CD4-positive, CD25-positive, alpha-beta regulatory T cell (primary cell): Measurements from ENCODE around the gene KRT39. TPM values are rescaled to one million over a fixed set of nuclear protein-coding genes. Genes with fewer than 3 reads are reported as not detected.

Experiments used
- ATAC-seq, 2 donors: fragments of 150-1000 bp; cut with Tn5 transposase; one replicate each; pipeline ENCODE4 v1.10.0; 2021; ENCODE audit warnings: low read depth in 2 of 2, moderate number of reproducible peaks in 2 of 2, moderate library complexity in 1 of 2
- DNase-seq, 3 donors: peaks; one replicate each; pipeline versions ENCODE4 v3.0.0 to v3.0.0-alpha.2; 2012 to 2022; ENCODE audit warnings: mixed read lengths in 1 of 3
- H3K27ac ChIP-seq: one replicate; pipeline ENCODE4 v1.7.0; 2013; ENCODE audit warnings: mild to moderate bottlenecking, low read length; ENCODE audit not compliant: insufficient read depth, poor library complexity, severe bottlenecking
- H3K27me3 ChIP-seq: one replicate; pipeline ENCODE4 v1.7.0; 2013; ENCODE audit warnings: low read length; ENCODE audit not compliant: control insufficient read depth, insufficient read depth
- H3K36me3 ChIP-seq: one replicate; pipeline ENCODE4 v1.7.0; 2013; ENCODE audit warnings: mild to moderate bottlenecking, low read length, moderate library complexity; ENCODE audit not compliant: control insufficient read depth, insufficient read depth
- H3K4me1 ChIP-seq: 2 replicates; pipeline ENCODE4 v1.7.0; 2013; ENCODE audit warnings: mild to moderate bottlenecking, low read length; ENCODE audit not compliant: insufficient read depth, control insufficient read depth, poor library complexity, severe bottlenecking
- H3K4me3 ChIP-seq: one replicate; pipeline ENCODE4 v1.7.0; 2013; ENCODE audit warnings: low read depth, mild to moderate bottlenecking, low read length, moderate library complexity
- H3K9me3 ChIP-seq, 2 experiments: 1 replicate in 1 of 2; 2 replicates in 1 of 2; pipeline ENCODE4 v1.7.0; 2013; ENCODE audit warnings: low read length in 2 of 2, mild to moderate bottlenecking in 1 of 2, moderate library complexity in 1 of 2; ENCODE audit not compliant: control insufficient read depth in 2 of 2
- H3K27ac Mint-ChIP-seq, 3 donors: one replicate each; pipeline ENCODE4 v1.8.0; 2020 to 2022; ENCODE audit warnings: mild to moderate bottlenecking in 3 of 3, mixed read lengths in 3 of 3, moderate library complexity in 2 of 3
- H3K27me3 Mint-ChIP-seq: one replicate; pipeline ENCODE4 v1.8.0; 2022; ENCODE audit warnings: mild to moderate bottlenecking, mixed read lengths
- H3K36me3 Mint-ChIP-seq: one replicate; pipeline ENCODE4 v1.8.0; 2020; ENCODE audit warnings: mixed read lengths
- H3K4me1 Mint-ChIP-seq, 4 donors: one replicate each; pipeline ENCODE4 v1.8.0; 2020 to 2022; ENCODE audit warnings: mixed read lengths in 4 of 4, mild to moderate bottlenecking in 1 of 4
- H3K4me3 Mint-ChIP-seq, 4 donors: one replicate each; pipeline ENCODE4 v1.8.0; 2020 to 2022; ENCODE audit warnings: mild to moderate bottlenecking in 4 of 4, mixed read lengths in 4 of 4, moderate library complexity in 3 of 4
- H3K9me3 Mint-ChIP-seq, 7 donors: one replicate each; pipeline ENCODE4 v1.8.0; 2020 to 2022; ENCODE audit warnings: mixed read lengths in 7 of 7, mild to moderate bottlenecking in 3 of 7, moderate library complexity in 2 of 7
- polyA plus RNA-seq, 4 donors: library from polyadenylated mRNA; unstranded; fragments of 300-500 nt; fragmentation: Illumina TruSeq; gene quantifications; one replicate each; pipeline ENCODE4 v1.2.3, GENCODE V29; 2021
- total RNA-seq: library from RNA; stranded (reverse); gene quantifications from one replicate; pipeline ENCODE4 v1.2.3, GENCODE V29; 2022

Gene KRT39
- total RNA-seq (not detected), polyA plus RNA-seq (not detected)

GRCh38 chr17:40966848-40967247, at the start of gene KRT39:
TSS of gene KRT39 (minus strand) at chr17:40966948. CDS start at chr17:40966856, 92 bp downstream.
- H3K4me3 ChIP-seq = no peak within 1 kb of the TSS
- H3K4me1 Mint-ChIP-seq = peaks cover 0 to 3% (median 0%) of the 10 kb centered on the region in 4 donors

DNA sequence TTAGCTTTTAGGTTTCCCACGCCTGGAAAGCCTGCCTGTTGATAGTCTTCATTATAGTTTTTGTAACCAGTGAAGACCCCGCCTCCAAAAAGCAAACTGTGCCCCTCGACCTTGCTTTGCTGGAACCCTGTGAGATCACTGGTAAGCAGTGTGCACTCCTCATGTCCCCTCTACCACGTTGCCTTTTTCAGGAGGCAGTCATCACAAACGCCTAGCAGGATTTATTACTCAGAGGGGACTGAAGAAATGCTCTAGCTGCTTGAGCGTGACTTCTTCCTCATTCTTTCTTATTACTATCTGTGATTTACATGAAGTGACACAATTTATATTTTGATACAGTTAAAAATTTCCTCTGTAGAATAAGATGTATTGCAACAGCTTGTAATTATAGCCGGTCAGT, 48.7 kb upstream of the KRT39 start:
- Mint-ChIP-seq H3K4me3 (no peak overlapping the region), H3K27ac (no peak overlapping the region), H3K27me3 (peaks cover 24% of the 10 kb centered on the region), H3K9me3 (no peaks in the 10 kb centered on the region), H3K4me1 (no peaks in the 10 kb centered on the region), H3K36me3 (no peaks in the 10 kb centered on the region)
- DNase-seq = no peak
- no peaks in the 10 kb centered on the region for H3K9me3 ChIP-seq
- no peak overlapping the region for H3K27ac ChIP-seq
- ATAC-seq = no peak
- peaks cover 13% of the 10 kb centered on the region for H3K27me3 ChIP-seq
- H3K4me1 ChIP-seq = no peaks in the 10 kb centered on the region
- H3K36me3 ChIP-seq = no peaks in the 10 kb centered on the region
- no peak overlapping the region for H3K4me3 ChIP-seq

More at GRCh38 chr17:40966848-40967247, at the start of gene KRT39:
- peaks cover 0 to 1% (median 0%) of the 10 kb centered on the region in 7 donors for H3K9me3 Mint-ChIP-seq
- no peak for ATAC-seq
- H3K27me3 Mint-ChIP-seq = peaks cover 39% of the 10 kb centered on the region
- DNase-seq = no peak
- H3K27ac ChIP-seq = no peak within 1 kb of the TSS
- H3K9me3 ChIP-seq = no peaks in the 10 kb centered on the region
- H3K4me1 ChIP-seq = no peaks in the 10 kb centered on the region
- H3K27me3 ChIP-seq = peaks cover 4% of the 10 kb centered on the region
- H3K27ac Mint-ChIP-seq = no peak within 1 kb of the TSS
- no peak within 1 kb of the TSS for H3K4me3 Mint-ChIP-seq
- H3K36me3 ChIP-seq = no peaks in the 10 kb centered on the region
- no peaks in the 10 kb centered on the region for H3K36me3 Mint-ChIP-seq

DNA sequence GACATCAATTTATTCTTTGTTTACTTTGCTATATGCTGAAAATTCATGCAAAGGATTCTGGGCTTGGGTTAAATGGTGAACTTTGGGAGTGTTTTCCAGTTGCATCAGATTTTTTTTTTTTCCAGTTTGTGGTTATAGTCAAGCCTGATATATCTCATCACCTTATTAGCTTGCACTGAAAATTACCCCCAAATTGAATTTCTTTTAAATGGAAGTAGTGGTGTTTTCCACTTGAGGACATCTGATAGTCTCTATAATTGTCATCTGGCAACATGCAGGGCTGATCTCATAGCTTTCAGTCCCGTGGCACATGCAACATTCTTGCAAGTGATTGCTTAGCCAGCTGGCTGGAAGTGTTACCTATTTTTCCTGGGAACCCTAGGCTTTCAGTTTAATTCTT, 46.9 kb upstream of the KRT39 start:
- ATAC-seq (no peak), DNase-seq (no peak)
- Histone ChIP-seq H3K27ac (no peak overlapping the region), H3K36me3 (no peaks in the 10 kb centered on the region), H3K4me3 (no peak overlapping the region), H3K9me3 (no peaks in the 10 kb centered on the region), H3K4me1 (no peaks in the 10 kb centered on the region), H3K27me3 (peaks cover 9% of the 10 kb centered on the region)
- Mint-ChIP-seq H3K27ac (no peak overlapping the region), H3K36me3 (no peaks in the 10 kb centered on the region), H3K4me3 (no peak overlapping the region), H3K27me3 (peaks cover 23% of the 10 kb centered on the region), H3K9me3 (no peaks in the 10 kb centered on the region), H3K4me1 (no peaks in the 10 kb centered on the region)

DNA sequence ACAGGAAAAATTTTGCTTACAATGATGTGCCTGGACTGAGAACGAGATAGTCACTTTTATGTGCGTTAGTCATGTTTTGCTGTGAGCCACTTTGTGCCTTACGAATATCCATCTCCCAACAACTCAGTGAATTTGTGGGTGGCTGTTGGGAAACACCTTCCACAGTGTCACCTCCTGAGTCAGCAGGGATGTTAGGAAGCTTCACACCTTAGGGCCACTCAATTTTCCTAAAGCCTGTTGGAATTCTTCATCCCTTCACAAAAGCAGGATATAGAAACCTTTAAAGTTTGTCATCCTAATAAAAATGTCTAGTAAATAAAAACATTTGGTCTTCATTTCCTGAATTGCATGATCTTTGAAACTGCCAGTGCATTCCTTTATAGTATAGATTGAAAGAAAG, 46.4 kb upstream of the KRT39 start:
- no peaks in the 10 kb centered on the region for H3K36me3 Mint-ChIP-seq
- no peak overlapping the region for H3K4me3 Mint-ChIP-seq
- DNase-seq = no peak
- no peak overlapping the region for H3K27ac Mint-ChIP-seq
- H3K4me1 ChIP-seq = no peaks in the 10 kb centered on the region
- H3K36me3 ChIP-seq = no peaks in the 10 kb centered on the region
- H3K27me3 Mint-ChIP-seq = peaks cover 27% of the 10 kb centered on the region
- no peaks in the 10 kb centered on the region for H3K9me3 Mint-ChIP-seq
- no peak overlapping the region for H3K4me3 ChIP-seq
- no peaks in the 10 kb centered on the region for H3K4me1 Mint-ChIP-seq
- peaks cover 6% of the 10 kb centered on the region for H3K27me3 ChIP-seq
- no peak for ATAC-seq
- H3K9me3 ChIP-seq = no peaks in the 10 kb centered on the region
- no peak overlapping the region for H3K27ac ChIP-seq

DNA sequence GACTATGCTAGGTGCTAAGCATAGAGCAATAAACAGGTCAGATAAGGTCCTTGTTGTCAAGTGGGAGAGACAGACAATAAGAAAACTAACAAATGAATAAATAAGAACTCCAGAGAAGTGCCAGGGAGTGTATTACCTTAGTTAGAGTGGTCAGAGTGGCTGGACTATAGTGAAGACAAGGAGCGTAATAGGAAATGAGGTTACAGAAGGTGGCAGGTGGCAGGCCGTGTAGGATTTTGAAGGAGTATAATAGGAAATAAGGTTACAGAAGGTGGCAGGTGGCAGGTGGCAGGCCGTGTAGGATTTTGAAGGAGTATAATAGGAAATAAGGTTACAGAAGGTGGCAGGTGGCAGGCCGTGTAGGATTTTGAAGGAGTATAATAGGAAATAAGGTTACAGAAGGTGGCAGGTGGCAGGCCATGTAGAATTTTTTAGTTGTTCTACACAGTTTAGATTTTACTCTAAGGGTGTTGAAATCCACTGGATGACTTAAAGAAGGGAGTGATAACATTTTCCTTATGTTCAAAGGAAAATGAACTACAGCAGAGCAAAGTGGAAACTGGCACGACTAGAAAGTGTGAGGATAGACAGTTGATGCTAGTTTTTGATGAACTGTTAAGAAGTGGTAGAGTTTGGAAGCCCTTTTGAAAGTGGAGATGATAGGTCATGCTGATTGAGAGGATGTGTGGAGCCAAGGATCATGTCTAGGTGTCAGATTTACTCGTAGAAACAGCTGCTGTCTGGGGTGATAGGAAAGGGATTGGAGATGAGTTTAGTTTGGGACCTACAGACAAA, 45.8 kb upstream of the KRT39 start:
- DNase-seq (no peak), ATAC-seq (no peak)
- no peak overlapping the region for H3K4me3 Mint-ChIP-seq

DNA sequence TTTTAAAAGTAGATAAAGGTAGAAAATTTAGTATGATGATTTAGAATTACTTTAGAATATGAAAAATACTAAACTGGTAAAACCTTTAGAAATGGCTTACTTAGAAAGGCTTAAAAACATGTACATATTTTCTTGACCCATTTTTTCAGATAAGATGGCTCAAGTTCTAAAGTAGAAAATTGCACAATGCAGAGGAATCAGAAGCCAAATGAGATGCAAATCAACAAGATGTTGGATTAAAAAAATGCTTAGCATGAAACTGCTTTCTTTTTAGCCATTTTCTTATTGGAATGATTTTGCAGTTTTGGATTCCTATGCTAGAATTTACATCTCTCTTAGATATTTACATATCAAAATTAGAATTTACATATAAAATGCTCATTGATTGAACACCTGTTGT, 43.7 kb upstream of the KRT39 start:
- H3K4me3 Mint-ChIP-seq = no peak overlapping the region
- peaks cover 29% of the 10 kb centered on the region for H3K27me3 Mint-ChIP-seq
- H3K36me3 Mint-ChIP-seq = no peaks in the 10 kb centered on the region
- ATAC-seq (no peak), DNase-seq (no peak)
- no peaks in the 10 kb centered on the region for H3K4me1 Mint-ChIP-seq
- H3K4me1 ChIP-seq = no peaks in the 10 kb centered on the region
- no peaks in the 10 kb centered on the region for H3K36me3 ChIP-seq
- no peak overlapping the region for H3K27ac Mint-ChIP-seq
- H3K4me3 ChIP-seq = no peak overlapping the region
- H3K27ac ChIP-seq = no peak overlapping the region
- no peaks in the 10 kb centered on the region for H3K9me3 Mint-ChIP-seq
- H3K27me3 ChIP-seq = peaks cover 5% of the 10 kb centered on the region
- H3K9me3 ChIP-seq = no peaks in the 10 kb centered on the region

More for the DNA sequence above, 45.8 kb upstream of the KRT39 start:
- H3K4me3 ChIP-seq = no peak overlapping the region
- H3K27ac Mint-ChIP-seq = no peak overlapping the region
- no peaks in the 10 kb centered on the region for H3K36me3 Mint-ChIP-seq
- no peaks in the 10 kb centered on the region for H3K36me3 ChIP-seq
- no peaks in the 10 kb centered on the region for H3K9me3 ChIP-seq
- peaks cover 6% of the 10 kb centered on the region for H3K27me3 ChIP-seq
- no peaks in the 10 kb centered on the region for H3K4me1 Mint-ChIP-seq
- H3K4me1 ChIP-seq = no peaks in the 10 kb centered on the region
- H3K27me3 Mint-ChIP-seq = peaks cover 25% of the 10 kb centered on the region
- no peak overlapping the region for H3K27ac ChIP-seq
- no peaks in the 10 kb centered on the region for H3K9me3 Mint-ChIP-seq

DNA sequence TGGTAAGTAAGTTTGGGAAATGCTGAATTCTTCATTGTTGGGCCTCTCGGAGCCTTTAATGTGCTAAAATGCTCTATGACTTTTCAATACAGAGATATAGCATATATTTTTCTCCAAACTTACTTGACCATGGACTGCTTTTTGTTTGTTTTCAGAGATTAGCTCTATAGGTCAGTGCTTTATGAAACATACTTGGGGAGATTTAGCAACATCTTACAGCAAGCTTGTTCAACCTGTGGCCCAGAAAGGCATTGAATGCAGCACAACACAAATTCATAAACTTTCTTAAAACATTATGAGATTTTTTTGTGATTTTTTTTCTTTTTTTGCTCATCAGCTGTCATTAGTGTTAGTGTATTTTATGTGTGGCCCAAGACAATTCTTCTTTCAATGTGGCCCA, 43.2 kb upstream of the KRT39 start:
- DNase-seq (no peak), ATAC-seq (no peak)
- peaks cover 3% of the 10 kb centered on the region for H3K27me3 ChIP-seq
- no peak overlapping the region for H3K4me3 ChIP-seq
- Mint-ChIP-seq H3K27ac (no peak overlapping the region), H3K4me3 (no peak overlapping the region), H3K36me3 (no peaks in the 10 kb centered on the region), H3K4me1 (no peaks in the 10 kb centered on the region), H3K27me3 (peaks cover 29% of the 10 kb centered on the region), H3K9me3 (no peaks in the 10 kb centered on the region)
- H3K4me1 ChIP-seq = no peaks in the 10 kb centered on the region
- H3K36me3 ChIP-seq = no peaks in the 10 kb centered on the region
- H3K27ac ChIP-seq = no peak overlapping the region
- no peaks in the 10 kb centered on the region for H3K9me3 ChIP-seq

- DNase-seq = no peak
- no peak overlapping the region for H3K4me3 Mint-ChIP-seq
- H3K9me3 Mint-ChIP-seq = no peaks in the 10 kb centered on the region
- H3K27ac Mint-ChIP-seq = no peak overlapping the region
- no peaks in the 10 kb centered on the region for H3K9me3 ChIP-seq
- H3K4me1 ChIP-seq = no peaks in the 10 kb centered on the region
- H3K27ac ChIP-seq = no peak overlapping the region
- peaks cover 32% of the 10 kb centered on the region for H3K27me3 Mint-ChIP-seq
- no peaks in the 10 kb centered on the region for H3K36me3 Mint-ChIP-seq
- no peak overlapping the region for H3K4me3 ChIP-seq
- H3K4me1 Mint-ChIP-seq = no peaks in the 10 kb centered on the region
- H3K27me3 ChIP-seq = peaks cover 3% of the 10 kb centered on the region
- ATAC-seq = no peak
- H3K36me3 ChIP-seq = no peaks in the 10 kb centered on the region
These were observed 42.6 kb upstream of the KRT39 start for GRCh38 chr17:41009301-41009760.
